Inflammatory macrophage treated with lipopolysaccharide for 1 hour (primary cell): Measurements from ENCODE around the gene GOLGA2.

Experiments used
- DNase-seq, 2 donors: peaks; one replicate each; pipeline ENCODE4 v3.0.0-alpha.2; 2020 to 2022

GOLGA2 gene

DNA sequence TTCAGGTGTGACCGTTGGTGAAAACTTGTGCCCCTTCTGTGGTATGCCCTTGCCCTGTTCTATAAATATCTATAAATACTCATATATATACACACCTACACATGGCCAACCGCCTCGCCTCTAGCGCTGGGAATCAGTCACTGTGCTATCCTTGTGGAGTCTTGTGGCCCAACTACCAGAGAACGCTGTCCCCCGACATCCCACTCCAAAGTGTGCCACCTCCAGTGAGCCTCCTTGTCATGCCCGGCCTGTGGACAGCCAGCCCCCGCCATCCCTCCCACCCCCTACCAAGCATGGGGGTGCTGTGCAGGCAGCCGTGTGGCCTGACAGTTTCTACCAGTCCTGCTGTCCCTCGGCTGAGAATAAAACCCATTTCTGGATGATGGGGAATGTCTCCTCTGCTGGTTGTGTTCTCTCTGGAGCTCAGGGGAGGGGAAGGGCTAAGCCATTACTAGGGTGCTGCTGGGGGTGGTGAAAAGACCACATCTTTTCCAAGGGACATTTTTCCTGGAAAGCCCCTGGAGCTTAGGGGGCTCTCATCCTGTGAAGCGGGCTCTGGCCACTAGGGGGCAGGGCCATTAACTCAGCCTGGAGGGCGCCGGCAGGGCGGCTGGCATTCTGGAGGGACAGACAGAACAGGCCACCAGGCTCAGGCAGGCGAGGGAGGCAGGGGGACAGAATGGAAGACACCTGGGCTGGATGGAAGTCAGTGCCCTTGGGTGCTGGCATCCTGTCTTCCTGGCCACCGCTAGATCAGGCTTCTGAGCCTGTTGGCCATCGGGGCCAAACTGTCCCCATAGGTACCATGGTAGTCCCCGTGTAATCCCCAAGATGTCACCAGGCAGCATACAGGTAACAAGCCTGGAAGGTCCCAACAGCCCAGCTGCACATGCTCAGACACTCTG, 20.7 kb downstream of the GOLGA2 start:
- DNase-seq, result peak; percentile 22 to 75

DNA sequence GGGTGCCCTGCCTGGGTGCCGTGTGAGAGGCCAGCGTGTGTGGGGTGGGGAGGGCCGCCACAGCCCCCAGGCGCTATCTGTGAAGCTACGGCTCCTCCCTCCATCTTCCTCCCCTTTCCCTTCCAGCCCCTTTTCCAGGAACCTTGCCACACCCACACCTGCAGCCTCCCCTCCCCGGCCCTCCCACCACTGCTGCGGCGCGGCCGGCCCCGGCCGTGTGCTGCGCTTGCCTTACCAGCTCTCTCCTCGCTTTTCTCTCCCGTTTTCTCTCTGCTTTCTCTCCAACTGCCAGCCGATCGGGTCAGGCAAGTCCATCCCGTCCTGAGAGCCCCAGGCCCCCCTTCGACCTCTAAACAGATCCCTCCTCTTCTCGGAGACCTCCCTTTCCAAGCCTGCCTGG, 21.4 kb downstream of the GOLGA2 start:
- no peak for DNase-seq

DNA sequence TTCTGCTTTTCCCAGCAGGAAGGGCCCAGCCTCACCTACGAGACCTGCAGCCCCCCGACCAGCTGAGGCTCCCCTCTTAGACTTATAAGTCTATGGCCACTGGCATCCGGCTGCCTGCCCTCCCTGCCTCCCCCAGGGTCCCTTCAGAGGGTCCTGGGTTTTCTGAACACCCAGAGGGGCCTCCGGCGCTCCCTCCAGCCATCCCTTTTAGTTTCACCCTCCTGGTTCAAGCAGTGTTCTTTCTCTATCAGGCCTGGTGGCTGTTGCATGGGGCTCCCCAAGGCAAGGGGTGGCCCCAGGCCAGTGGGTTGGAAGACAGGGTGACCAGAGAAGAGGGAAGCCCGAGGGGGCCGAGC, 21.8 kb downstream of the GOLGA2 start:
- DNase-seq, result no peak

DNA sequence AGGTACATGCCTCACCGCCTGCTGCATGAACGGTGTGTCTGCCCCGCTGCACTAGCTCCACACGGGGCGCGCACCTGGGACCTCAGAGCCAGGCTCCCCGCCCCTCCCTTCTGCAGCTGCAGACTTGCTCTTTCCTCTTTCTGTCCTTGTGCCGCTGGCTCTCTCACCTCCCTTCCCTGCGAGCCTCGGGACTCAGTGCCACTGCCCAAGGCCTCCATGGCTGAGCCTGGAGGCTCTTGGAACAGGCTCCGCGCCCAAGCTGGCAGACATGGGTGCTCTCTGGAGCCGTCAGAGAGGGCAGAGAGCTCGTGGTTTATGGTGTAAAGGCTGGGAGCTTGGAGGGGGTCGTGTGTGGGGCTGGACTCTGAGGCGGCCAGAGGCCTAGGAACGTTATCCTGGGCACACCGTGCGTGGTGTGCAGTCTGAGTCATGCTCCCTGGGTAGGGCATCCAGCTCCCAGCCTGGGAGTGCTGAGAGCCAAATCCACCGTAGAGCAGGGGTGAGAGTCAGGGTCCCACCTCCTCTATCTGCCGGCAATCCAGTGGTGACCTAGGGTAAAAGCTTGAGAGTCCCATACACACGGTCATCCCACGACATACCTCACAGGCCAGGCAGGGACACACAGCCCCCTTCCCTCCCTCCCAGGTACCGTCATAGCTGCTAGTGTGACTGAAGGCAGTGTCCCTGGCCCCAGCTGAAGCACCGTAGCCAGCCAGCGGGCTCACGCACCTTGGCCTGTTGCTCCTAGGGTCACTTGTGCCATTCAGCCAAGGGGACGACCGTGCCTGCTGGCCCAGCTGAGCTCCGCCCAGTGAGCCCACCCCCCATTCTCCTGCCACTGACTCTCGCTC, 22.4 kb downstream of the GOLGA2 start:
- DNase-seq, result no peak

DNA sequence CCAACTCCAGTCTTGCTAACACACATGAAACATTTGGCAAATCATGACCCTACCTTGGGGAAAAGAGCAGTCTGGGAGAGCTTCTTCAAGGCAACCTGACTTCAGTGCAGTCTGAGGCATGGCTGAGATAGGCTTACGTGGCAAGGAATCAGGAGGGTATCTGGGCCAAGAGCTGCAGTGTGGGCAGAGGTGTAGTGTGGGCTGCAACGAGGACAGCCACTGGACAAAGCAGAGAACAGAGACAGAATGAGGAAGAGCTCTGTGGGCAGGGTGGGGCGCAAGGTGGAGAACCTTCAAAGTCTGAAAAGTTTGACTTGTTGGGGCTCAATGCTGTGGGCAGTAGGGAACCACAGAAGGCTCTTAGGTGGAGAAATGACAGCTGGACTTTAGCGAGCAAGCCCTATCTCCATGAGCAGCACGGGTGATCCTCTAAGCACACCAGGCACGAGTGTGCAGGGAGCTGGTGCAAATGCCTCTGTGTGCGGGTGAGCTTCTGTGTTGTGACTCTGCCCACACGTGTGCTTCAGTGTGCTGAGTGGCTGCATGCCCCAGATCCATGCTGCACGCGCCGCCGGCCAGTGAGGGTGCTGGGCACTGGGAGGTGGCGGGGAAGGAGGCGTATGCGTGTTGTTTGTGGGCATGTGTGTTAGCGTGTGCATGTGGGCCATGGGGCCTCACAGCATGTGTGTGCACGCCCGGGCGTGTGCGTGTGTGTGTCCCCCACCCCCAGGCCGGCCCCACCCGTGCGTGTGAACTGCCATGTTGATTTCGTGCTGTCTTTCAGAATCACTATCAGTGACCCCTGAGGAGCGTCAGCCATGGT, 23.3 kb downstream of the GOLGA2 start:
- DNase-seq, result peak in 1 of 2 donors; percentile 15

DNA sequence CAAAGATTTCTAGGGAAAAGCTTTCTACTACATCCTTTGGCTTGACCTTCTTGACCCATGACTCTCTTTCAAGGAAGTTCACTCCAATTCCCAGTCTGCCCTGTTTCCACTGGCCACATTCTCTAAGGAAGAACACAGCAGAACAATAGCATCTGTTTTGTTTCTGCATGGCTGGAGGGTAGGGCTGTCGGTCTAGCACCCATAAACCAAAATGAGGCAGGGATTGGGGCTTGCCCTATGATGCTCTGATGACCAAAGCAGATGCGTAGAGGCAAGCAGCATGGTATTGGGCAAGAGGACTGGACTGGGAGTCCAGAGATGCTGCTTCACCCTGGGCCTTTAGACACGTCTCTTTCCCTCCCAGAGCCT, 24.1 kb downstream of the GOLGA2 start:
- no peak for DNase-seq

DNA sequence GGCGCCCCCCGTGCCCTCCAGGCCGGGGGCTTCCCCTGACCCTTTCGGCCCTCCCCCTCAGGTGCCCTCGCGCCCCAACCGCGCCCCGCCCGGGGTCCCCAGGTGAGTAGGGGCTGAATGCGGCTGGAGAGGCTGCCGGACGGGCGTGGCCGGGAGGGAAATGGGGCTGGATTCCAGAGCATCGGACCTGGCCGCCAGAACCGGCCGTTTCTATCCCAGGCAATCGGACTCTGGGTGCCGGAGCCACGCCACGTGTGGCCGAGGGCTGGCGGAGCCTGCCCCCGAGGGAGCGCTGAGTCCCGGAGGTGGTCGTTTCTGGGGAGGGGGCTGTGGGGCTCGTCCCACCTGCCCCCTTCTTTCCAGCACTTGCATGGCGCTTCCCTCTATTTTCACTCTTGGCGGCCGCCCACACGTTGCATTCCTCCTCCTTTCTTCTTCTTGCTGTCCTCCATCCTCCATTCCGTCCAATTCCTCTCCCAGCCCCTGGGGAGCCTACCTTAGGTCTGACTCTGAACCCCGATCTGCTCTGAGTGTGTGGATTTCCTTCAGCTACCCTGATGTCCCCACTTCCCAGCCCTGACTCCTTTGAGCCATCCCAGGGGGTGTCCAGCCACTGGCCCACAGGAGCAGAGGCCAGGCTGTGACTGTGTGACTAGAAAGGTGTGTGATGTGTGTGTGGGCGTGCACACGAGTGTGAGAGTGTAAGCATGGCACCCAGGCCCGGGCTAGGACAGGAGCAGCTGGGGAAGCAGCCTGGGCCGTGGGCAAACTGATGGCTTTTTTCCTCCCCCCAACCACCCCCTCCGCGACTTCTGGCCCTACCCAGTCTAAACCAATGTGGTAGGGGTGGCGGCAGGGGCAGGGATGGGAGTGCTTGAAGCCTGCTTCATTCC, 24.7 kb downstream of the GOLGA2 start:
- DNase-seq, result no peak

DNA sequence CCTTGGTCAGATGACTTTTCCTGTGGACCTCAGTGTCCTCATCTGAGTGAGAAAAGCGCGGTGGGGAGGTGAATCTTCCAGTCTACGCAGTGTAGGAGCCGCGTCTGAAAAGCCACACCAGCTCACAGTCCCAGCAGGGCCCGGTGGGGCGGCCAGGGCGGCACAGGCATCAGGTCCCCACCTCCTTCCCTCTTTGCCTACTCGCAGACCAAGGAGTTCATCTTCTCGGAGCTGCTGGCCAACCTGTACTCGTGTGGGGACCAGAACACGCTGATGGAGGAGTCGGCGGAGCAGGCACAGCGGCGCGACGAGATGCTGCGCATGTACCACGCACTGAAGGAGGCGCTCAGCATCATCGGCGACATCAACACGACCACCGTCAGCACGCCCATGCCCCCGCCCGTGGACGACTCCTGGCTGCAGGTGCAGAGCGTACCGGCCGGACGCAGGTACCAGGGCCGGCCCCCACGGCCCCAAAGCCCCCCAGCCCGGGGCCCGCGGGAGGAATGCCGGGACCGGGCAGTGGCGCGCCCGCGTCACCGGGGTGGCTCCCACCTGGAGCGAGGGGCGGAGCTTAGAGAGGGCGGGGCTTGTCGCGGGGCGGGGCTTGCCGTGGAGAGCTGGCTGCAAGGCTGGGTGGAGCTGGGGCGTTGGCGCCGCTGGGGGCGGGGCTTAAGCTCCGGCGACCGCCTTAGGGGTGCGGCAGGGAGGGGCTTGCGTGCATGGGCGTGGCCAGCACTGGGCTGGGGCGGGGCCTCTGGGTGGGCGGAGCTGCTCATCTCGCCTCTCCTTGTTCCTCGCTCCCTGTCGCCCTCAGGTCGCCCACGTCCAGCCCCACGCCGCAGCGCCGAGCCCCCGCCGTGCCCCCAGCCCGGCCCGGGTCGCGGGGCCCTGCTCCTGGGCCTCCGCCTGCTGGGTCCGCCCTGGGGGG, 25.6 kb downstream of the GOLGA2 start:
- peak; percentile 74 to 93 for DNase-seq

DNA sequence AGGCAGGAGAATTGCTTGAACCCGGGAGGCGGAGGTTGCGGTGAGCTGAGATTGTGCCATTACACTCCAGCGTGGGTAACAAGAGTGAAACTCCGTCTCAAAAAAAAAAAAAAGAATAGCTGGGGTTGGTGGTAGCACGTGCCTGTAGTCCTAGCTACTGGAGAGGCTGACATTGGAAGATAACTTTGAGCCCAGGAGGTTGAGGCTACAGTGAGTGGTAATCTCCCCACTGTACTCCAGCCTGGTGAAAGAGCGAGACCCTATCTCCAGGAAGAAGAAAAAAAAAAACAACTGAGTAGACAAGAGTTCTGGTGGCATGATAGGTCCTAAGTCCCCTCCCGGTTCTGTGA, 26.3 kb downstream of the GOLGA2 start:
- DNase-seq, result no peak

DNA sequence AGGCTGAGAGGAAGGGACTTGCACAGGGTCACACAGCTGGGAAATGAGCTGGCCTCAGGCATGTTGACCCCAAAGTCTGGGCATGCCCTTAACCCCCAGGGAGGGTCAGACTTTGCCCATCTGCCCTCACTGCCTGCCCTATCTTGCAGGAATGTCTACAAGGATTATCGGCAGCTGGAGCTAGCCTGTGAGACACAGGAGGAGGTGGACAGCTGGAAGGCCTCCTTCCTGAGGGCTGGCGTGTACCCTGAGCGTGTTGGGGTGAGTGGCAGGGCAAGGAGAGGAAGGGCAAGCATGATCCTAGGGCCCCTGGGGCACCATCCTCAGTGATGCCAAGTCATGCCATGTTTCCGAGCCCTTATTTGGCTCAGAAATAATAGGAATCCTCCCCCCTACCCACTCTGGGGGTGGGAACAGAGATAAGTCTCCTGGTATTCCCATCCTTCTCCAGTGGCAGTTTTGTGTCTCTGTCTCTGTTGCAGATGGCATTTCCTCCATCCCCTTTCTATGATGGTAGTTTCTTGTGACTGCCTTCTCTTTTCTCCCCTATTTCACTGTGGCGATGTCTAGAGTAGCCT, 28.5 kb downstream of the GOLGA2 start:
- DNase-seq, result no peak

DNA sequence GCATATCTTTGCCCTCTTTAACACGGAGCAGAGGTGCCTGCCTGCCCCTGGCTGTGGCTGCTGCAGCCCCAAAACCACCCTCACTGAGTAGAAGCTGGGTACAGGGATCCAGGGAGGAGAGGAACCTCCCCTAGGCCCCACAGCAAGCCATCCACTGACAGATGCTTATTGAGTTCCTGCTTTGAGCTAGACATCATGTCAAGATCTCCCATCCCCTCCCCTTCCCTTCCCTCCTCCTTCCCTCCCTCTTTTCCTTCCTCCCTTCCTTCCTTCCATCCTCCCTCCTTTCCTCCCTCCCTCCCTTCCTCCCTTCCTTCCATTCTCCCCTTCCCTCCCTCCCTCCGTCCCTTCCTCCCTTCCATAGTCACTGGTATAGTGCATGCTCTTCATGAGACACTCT, 29.3 kb downstream of the GOLGA2 start:
- DNase-seq, result no peak

DNA sequence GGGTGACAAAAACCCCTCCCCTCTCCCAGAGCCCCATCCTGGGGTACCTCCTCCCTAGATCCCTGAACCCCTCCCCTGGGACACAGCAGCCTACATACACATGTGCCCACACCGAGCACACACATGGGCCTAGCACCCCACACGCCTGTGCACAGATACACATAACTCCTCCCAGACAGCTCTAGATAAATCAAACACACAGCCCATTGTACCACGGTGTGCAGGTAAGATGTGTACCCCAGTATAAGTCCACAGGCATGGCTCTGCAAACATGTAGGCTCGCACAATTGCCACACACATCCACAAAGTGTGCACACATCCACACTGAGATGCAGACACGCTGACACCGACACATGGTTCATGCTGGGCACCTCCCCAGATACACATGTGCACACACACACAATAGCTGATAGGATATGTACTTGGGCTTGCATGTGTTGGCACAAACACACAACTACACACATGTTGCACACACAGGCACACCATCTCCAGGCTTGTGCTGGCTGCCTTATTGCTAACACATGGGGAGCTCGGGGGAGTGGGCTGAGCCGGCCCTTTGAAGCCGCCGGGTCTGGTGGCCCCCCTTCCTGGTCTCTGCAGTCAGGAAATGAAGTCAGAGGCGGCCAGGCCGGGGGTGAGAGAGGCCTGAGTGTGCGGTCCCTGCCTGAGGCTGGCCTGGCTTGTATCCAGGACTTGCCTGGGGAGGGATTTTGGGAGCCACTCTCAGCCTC, 30.2 kb downstream of the GOLGA2 start:
- peak in 1 of 2 donors; percentile 10 for DNase-seq

DNA sequence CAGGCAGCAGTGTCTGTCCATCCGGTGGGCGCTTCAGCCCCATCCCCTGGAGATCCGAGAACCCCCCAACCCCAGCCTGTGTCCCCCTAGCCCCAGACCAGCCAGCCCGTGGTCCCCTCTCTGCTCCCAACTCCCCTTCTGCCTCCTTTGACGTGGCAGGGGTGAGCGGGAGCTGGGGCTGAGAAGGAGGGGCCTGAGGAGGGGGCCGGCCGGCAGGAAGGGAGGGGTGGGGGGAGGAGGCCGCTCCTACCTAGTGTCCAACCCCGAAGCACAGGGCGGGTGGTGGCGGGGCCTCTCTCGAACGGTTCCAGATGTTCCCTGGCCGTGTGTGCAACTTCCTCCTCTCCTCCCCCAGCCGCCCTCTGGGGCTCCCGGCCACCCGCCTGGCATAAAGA, 31.0 kb downstream of the GOLGA2 start:
- peak; percentile 11 to 36 for DNase-seq

DNA sequence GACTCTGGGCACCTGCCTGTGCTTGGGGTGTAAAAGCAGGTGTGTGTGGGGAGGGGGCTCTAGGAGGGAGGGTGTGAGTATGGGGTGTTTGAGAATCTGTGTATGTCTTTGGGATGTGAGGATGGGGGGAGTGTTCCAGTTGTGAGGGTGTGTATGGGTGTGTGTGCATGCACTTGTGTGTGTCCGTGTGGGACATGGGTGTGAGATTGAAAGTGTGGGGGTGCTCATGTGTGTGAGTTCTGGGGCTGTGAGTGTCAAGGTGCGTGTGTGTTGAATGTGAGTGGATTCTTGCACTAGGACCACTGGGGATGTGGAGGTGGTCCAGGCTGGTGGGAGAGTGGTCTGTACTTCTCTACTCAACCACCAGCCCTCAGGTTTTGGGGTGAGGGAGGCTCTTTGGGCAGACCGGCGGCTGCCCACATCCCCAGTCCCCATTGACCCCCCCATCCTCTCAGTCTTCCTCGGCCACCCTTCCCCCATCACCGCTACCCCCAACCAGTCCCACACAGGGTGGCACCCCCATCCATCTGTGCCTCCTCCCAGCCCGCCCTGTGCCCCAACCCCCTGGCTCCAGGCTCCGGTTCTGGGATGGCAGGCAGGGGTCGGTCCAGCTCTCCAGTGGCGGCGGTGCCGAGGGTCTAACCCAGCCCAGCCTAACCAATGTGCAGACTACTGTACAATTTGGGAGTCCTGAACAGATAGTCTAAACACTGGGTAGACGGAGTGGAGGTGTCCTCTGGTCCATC, 31.5 kb downstream of the GOLGA2 start:
- DNase-seq, result no peak

DNA sequence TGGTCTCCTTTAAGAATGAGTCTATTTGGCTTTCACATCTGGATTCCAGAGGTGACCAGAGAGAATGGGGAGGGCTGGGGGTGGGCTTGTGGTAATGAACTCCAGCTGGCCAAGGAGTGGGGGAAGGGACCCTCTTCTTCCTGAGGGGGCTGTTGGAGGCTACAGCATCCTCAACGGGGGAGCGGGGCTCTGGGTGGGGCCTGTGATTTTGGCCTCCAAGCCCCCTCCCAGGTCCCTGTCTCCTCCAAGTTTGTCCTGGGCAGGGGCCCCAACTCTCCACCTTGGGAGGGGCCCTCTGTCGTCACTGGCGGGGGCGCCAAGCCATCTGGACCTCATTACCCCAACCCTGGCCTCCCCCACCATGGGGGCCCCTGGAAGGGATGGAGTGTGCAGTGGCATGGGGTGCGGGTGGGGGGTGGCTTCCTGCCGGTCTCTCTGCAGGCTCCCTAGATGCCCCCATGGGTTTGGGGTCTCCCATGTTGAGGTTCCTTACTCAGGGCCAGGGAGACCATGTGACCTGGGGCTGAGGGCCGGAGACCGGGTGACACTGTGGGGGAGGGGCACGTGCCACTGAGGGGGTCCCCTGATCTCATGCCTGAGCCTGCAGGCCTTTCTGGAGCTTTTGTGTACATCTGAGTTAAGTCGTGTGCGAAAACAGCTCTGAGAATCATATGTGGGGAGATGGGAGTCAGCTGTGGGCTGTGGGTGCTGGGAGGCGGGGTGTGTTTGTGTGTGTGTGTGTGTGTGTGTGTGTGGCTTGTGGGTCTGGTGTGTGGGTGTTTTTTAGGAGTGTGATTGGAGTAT, 32.4 kb downstream of the GOLGA2 start:
- no peak for DNase-seq

DNA sequence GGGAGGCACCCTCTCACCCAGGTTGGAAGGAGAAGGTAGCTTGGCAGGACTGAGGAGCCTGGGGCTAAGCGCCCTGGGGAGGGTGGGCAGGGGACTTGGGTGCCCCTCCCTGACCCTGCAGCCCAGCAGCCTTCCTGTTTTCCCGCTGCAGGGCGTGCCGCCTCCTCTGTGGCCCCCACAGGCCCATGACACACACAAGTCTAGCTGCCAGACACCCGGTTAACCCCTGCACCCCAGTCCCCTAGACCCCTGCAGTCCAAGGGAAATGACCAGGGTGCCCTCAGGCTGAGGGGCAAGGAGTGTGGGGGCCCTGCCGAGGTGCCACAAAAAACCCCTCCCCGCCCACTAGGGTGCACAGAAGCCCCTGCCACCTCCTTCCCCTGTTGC, 33.0 kb downstream of the GOLGA2 start:
- DNase-seq, result no peak

DNA sequence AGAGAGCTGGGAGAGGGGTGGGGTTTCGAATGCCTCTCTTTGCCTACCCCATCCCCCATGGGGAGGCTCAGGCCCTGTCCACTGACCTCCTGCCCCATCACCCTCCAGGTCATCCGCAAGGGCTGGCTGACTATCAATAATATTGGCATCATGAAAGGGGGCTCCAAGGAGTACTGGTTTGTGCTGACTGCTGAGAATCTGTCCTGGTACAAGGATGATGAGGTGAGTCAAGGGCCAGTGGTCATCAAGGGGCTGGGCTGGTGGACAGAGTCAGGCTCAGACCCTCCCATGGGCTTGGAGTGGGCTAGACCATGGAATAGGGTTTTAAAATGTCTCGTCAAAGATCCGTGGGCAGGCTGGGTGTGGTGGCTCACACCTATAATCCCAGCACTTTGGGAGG, 33.7 kb downstream of the GOLGA2 start:
- DNase-seq, result no peak

DNA sequence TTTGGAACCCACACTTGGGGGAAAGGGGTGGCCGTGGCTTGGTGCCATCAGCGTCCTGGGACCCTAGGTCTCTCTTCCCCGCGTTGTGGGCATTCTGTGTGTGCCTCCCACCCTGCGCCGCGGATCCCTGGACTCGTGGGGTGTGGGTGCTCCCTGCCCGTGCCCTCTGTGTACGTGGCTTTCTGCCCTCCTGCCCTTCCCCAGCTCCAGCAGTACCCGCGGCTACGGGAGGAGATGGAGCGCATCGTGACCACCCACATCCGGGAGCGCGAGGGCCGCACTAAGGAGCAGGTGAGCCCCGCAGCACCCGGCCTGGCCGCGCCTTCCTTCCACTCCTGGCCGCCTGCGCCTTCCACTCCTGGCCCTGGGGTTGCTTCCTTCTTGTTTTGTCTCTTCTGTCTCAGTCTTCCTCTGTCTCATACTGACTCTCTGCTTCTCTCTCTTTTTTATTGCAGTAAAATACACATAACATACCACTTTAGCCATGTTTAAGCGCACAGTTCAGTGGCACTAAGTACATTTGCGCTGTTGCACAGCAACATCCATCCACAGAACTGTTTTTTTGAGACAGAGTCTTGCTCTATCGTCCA, 41.9 kb downstream of the GOLGA2 start:
- DNase-seq, result no peak
